ENCODE data around the gene PSTK. TPM values are rescaled to one million over a fixed set of nuclear protein-coding genes. Genes with fewer than 3 reads are reported as not detected.

PSTK gene
- total and polyA plus RNA-seq, 2 experiments from 2014 or later: 7.4 to 7.6 TPM

- WGBS (ENCODE audit: low lambda C conversion rate, missing lambda C conversion rate): 95% methylated on average over 2 of the region's 2 CpGs
- H3K9me2 ChIP-seq (replicated peaks; ENCODE audit: insufficient read depth): no peaks in the 10 kb centered on the region
- H3K27me3 ChIP-seq: no peaks in the 10 kb centered on the region
- no peak overlapping the region for H3K27ac ChIP-seq
- TF ChIP-seq, protein P1, sequence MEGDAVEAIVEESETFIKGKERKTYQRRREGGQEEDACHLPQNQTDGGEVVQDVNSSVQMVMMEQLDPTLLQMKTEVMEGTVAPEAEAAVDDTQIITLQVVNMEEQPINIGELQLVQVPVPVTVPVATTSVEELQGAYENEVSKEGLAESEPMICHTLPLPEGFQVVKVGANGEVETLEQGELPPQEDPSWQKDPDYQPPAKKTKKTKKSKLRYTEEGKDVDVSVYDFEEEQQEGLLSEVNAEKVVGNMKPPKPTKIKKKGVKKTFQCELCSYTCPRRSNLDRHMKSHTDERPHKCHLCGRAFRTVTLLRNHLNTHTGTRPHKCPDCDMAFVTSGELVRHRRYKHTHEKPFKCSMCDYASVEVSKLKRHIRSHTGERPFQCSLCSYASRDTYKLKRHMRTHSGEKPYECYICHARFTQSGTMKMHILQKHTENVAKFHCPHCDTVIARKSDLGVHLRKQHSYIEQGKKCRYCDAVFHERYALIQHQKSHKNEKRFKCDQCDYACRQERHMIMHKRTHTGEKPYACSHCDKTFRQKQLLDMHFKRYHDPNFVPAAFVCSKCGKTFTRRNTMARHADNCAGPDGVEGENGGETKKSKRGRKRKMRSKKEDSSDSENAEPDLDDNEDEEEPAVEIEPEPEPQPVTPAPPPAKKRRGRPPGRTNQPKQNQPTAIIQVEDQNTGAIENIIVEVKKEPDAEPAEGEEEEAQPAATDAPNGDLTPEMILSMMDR (IDR thresholded peaks at IDR 0.05; ENCODE audit: poor library complexity): no peak
- no peak for TF ChIP-seq EZH2 (IDR thresholded peaks at IDR 0.05; ENCODE audit: borderline replicate concordance)
- no peak for TF ChIP-seq EZH2phosphoT487 (IDR thresholded peaks at IDR 0.05; ENCODE audit: low read depth, severe bottlenecking, unreplicated experiment)
- no peak overlapping the region for H3K4me2 ChIP-seq
- no peaks in the 10 kb centered on the region for H4K20me1 ChIP-seq (ENCODE audit: insufficient read depth, poor library complexity, severe bottlenecking)
- no peaks in the 10 kb centered on the region for H3K9me3 ChIP-seq (ENCODE audit: low read depth)
- no peak overlapping the region for H2AFZ ChIP-seq
- no peak for DNase-seq (ENCODE audit: low spot score)
- H3K79me2 ChIP-seq: peaks cover 11% of the 10 kb centered on the region
- H3K4me3 ChIP-seq: no peak overlapping the region
- H3K4me1 ChIP-seq (ENCODE audit: insufficient read depth): peaks cover 14% of the 10 kb centered on the region
- no peaks in the 10 kb centered on the region for H3K36me3 ChIP-seq (replicated peaks; ENCODE audit: insufficient read depth, low read depth)
These were observed 44.3 kb downstream of the PSTK start for GRCh38 chr10:123024540-123024939.

GRCh38 chr10:123026302-123026701 is 46.1 kb downstream of the PSTK start:
- no peak for DNase-seq (ENCODE audit: low spot score)
- Histone ChIP-seq H3K27ac (no peak overlapping the region), H3K9me2 (replicated peaks; ENCODE audit: insufficient read depth) (no peaks in the 10 kb centered on the region), H3K4me2 (no peak overlapping the region), H3K27me3 (no peaks in the 10 kb centered on the region), H3K79me2 (peaks cover 8% of the 10 kb centered on the region), H3K9me3 (ENCODE audit: low read depth) (no peaks in the 10 kb centered on the region), H2AFZ (no peak overlapping the region), H4K20me1 (ENCODE audit: insufficient read depth, poor library complexity, severe bottlenecking) (no peaks in the 10 kb centered on the region), H3K36me3 (replicated peaks; ENCODE audit: insufficient read depth, low read depth) (no peaks in the 10 kb centered on the region), H3K4me1 (ENCODE audit: insufficient read depth) (no peaks in the 10 kb centered on the region), H3K4me3 (no peak overlapping the region)
- TF ChIP-seq, protein P1 (IDR thresholded peaks at IDR 0.05; ENCODE audit: poor library complexity): no peak
- TF ChIP-seq EZH2 (IDR thresholded peaks at IDR 0.05; ENCODE audit: borderline replicate concordance) (no peak), EZH2phosphoT487 (IDR thresholded peaks at IDR 0.05; ENCODE audit: low read depth, severe bottlenecking, unreplicated experiment) (no peak)
- WGBS (ENCODE audit: low lambda C conversion rate, missing lambda C conversion rate): 44% methylated on average over 1 of the region's 1 CpG

DNA sequence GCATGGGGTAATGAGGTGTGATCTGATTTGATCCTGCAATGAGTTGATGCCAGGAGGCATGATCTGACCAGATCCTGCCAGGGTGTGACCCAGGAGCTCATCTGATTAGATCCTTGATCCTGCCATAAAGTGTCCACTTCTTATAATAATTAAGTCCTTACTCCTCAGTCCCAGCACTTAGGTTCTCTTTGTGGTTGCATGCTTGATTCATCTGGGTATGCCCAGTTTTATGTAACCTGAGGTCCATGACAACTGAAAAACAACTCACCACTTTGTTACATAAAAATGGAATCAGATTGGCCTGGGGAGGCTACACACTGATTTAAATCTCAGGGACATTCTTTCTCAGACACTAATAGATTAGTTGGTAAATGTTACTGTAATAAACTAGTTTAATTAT is 47.7 kb downstream of the PSTK start:
- no peak overlapping the region for H3K4me3 ChIP-seq
- TF ChIP-seq, protein P1 (IDR thresholded peaks at IDR 0.05; ENCODE audit: poor library complexity): no peak
- TF ChIP-seq EZH2phosphoT487 (IDR thresholded peaks at IDR 0.05; ENCODE audit: low read depth, severe bottlenecking, unreplicated experiment) (no peak), EZH2 (IDR thresholded peaks at IDR 0.05; ENCODE audit: borderline replicate concordance) (no peak)
- no peaks in the 10 kb centered on the region for H3K36me3 ChIP-seq (replicated peaks; ENCODE audit: insufficient read depth, low read depth)
- no peaks in the 10 kb centered on the region for H3K9me3 ChIP-seq (ENCODE audit: low read depth)
- peaks cover 5% of the 10 kb centered on the region for H3K79me2 ChIP-seq
- no peak overlapping the region for H3K27ac ChIP-seq
- no peak for DNase-seq (ENCODE audit: low spot score)
- no peaks in the 10 kb centered on the region for H4K20me1 ChIP-seq (ENCODE audit: insufficient read depth, poor library complexity, severe bottlenecking)
- no peaks in the 10 kb centered on the region for H3K27me3 ChIP-seq
- H3K9me2 ChIP-seq (replicated peaks; ENCODE audit: insufficient read depth): no peaks in the 10 kb centered on the region
- H3K4me2 ChIP-seq: no peak overlapping the region
- H3K4me1 ChIP-seq (ENCODE audit: insufficient read depth): no peaks in the 10 kb centered on the region
- no peak overlapping the region for H2AFZ ChIP-seq

GRCh38 chr10:123031124-123031523 is 50.9 kb downstream of the PSTK start:
- H3K27me3 ChIP-seq: no peaks in the 10 kb centered on the region
- no peaks in the 10 kb centered on the region for H3K9me2 ChIP-seq (replicated peaks; ENCODE audit: insufficient read depth)
- H3K4me2 ChIP-seq: no peak overlapping the region
- no peaks in the 10 kb centered on the region for H3K79me2 ChIP-seq
- H3K4me1 ChIP-seq (ENCODE audit: insufficient read depth): no peaks in the 10 kb centered on the region
- no peaks in the 10 kb centered on the region for H3K9me3 ChIP-seq (ENCODE audit: low read depth)
- TF ChIP-seq EZH2phosphoT487 (IDR thresholded peaks at IDR 0.05; ENCODE audit: low read depth, severe bottlenecking, unreplicated experiment) (no peak), EZH2 (IDR thresholded peaks at IDR 0.05; ENCODE audit: borderline replicate concordance) (no peak)
- TF ChIP-seq, protein P1 (IDR thresholded peaks at IDR 0.05; ENCODE audit: poor library complexity): no peak
- H3K36me3 ChIP-seq (replicated peaks; ENCODE audit: insufficient read depth, low read depth): no peaks in the 10 kb centered on the region
- 90% methylated on average over 1 of the region's 1 CpG for WGBS (ENCODE audit: low lambda C conversion rate, missing lambda C conversion rate)
- no peak overlapping the region for H3K27ac ChIP-seq
- no peak overlapping the region for H3K4me3 ChIP-seq
- H2AFZ ChIP-seq: no peak overlapping the region
- no peaks in the 10 kb centered on the region for H4K20me1 ChIP-seq (ENCODE audit: insufficient read depth, poor library complexity, severe bottlenecking)
- no peak for DNase-seq (ENCODE audit: low spot score)
